GM19099 (cell line): ENCODE measurements around the gene API5.

Experiments used
- POLR2A ChIP-seq: IDR thresholded peaks from 3 replicates; pipeline ENCODE4 v1.6.1; 2011; ENCODE audit warnings: low read depth; ENCODE audit not compliant: insufficient read length; ENCODE audit errors: extremely low read depth

Gene API5

DNA sequence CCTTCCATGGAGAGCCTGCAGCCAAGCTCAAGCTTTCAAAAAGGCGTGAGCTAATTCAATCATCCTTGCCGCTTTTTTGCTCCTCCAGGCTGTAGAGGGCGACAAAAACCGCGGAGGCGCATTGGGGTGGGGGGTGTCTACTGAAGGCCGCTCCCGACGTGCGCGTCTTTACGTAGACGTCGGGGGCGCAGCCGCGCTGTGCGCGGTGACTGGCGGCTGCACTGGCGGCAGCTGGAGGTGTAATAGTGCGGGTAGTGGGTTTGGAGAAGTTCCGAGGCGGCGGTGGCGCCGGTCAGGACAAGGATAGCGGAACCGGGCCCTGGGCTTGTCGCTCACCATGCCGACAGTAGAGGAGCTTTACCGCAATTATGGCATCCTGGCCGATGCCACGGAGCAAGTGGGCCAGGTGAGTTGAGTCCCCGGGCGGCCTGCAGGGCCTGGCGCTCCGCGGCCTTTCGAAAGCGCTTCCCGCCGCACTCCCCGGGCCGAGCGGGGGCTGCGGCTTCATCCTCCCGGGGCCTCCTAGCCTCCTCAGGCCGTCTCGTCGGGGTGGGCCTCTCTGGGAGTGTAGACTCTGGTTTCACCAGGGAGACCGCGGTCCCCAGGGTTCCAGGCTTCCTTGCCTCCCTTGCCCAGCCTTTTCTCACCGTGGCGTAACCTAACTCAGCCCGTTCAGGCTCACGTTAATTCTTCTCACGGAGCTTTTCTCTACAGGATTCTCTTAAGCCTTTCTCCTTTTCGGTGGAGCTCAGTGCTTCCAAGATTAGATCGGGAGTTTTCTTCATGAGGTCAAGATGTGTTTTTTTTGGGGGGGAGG is at the start of gene API5:
Gene API5 (plus strand): TSS at position 206 of the 817 bp plus-strand sequence. CDS start 132 bp downstream, at position 338.
- peak; percentile 87 for TF ChIP-seq POLR2A

DNA sequence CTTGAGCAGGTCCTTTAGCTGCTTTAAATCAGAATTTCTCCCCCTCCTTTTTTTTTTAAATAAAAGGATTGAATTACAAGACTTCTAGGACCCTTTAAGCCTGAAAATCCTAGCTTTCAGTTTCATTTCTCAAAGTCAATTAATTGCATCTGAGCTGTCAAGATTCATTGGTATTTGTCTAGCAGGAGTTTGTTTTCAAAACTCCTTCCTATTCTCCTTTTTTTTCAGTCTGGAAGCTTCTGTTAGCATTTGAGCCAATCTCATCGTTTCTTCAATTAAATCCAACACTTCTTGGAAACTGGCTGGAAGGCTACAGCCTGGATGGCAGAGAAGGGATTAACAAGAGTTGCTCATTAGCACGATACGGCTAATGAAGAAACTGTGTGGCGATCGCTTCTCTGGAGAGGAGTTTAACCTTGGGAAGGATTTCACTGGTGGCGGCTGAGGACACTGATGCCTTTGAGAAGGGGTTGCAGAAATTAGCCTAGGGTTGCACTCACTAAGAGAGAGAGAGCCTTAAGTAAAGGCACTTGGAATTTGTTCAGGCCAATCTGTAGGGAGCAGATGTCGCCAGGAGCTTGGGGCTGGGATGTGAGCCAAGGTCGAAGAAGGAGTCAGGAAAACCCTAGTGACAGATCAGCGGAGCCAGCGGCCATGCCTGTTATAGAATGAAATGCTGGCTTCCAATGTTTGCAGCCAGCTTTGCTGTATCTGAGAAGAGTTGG is 43.8 kb upstream of the API5 start:
- TF ChIP-seq POLR2A = no peak

DNA sequence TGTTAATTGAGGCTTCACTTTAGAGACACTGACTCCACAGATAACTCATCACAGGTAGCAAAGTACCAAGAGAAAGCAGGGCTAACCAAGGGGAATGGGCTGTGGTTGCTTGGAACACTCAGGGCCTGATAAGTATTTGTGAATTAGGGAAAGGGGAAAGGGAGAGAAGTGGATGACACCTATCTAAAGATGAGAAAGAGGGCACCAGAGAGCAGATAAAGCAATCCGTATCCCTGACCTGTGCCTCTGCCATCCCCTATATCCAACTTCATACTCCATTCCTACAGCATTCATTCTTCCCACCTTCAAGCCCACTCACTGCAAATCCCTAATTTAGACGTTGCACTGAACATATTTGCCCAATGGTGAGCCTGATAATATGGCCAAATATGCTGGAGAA is 43.0 kb upstream of the API5 start:
- no peak for TF ChIP-seq POLR2A

DNA sequence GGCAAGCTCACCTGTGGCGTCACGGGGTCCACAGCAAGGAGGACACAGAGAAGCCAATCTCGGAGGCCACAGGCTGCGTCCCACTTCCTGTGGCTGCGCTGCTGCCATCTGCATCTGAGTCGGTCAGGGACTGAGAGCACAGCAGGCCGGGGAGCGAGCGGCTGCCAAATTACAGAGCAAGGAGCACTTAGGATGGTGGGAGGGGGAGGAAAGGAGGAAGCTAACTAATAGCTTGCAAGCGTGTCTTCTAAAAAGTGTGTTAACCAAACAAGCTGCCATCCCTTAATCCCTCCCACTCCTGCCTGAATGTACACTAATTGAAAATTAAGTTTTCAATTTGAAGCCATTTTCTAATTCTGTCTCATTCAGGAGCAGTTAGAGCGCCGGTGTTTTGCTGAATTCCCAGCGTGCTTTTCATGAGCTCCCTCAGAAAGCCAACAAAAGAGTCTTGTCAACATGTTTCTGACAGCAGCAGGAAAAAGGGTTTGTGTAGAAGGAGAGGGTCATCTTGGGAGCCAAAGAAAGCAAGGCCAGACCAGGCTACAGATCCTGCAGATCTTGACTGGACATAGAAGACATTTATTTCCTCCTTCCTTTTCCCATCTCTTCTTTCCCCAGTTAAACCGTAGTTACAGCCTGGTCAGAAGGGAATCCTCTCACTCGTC is 42.4 kb upstream of the API5 start:
- TF ChIP-seq POLR2A = no peak

DNA sequence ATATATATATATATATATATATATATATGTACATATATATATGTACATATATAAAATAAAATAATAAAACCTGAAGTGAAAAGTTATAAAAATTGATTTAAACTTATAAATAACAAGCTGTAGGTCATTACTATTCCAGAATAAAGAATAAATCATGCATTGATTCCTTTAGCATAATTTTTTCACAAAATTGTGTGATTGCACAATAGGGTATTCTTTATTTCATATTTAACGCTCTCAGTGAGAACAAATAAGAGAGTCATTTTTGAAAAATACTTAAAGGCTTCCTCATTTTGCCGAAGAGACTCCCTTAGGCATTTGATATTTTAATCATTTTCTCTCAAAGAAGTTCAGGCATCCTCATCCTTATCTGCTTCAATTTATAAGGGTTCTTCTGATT is 41.3 kb upstream of the API5 start:
- TF ChIP-seq POLR2A = no peak

DNA sequence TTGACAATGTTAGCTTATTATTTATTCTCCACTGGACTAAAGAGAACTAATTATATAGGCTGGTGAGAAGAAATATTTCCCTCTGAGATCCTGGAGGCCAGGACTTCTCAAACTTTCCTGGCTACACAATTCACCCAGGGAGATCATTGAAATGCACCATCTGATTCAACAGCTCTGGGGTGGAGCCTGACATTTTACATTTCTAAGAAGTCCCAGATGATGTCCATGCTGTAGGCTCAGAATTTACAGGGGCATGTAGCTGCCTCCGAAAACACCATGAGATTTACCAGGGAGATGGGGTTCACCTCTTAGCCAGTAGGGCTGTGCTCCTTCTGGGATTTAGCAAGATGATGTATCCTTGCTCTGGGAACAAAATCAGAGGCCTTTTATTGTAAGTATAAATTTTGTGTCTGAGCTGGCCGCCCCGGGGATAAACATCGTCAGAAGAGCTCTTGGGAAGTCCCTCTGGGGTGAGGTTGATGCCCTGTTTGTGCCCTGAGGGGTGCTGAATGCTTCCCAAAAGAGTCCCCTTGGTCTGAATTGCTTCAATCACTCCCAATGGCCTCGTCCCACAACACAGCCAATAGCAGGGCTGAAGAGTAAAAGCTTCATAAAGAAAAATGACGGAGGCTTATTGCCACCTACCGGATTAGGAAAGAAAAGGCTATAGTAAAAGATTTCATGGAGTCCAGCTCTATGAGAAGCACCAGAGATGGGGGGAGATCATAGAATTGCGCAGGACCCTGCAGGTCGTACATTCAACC is 33.4 kb upstream of the API5 start:
- TF ChIP-seq POLR2A = no peak

DNA sequence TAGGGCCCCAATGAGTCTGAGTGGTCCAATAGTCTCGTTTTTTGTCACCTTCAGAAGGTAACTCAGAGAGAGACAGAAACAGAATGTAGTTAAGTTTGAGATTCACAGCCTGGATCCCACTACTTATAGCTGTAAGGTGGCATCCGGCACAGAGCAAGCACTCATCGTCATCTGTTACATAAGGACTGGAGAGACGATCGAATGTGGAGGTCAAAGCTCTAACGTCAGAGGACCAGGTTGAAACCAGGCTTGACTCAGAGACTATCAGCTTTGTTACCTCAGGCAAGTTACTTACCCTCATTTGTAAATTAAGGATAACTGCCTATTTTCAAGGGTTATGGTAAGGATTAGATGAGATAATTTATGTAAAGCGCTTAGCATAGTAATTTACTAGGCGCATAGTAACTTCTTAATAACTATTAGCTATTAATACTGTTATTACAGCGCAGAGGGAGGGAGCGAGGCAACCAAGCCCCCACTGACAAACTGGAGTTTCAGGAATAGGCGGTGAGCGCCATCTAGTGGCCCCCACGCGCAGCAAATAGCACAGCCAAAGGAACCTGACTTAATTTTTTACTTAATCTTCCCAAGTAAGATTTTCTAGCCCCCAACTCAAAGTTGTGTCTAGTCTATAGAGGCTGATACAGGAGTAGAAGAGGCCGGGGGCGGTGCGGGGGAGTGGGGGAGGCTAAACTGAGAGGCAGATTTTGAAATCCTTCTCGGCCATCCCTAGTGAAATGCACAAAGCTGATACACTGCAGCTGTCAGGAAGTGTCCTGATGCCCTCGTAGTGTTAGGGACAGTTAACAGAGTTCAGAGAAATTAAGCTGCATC is 29.0 kb upstream of the API5 start:
- TF ChIP-seq POLR2A = no peak

DNA sequence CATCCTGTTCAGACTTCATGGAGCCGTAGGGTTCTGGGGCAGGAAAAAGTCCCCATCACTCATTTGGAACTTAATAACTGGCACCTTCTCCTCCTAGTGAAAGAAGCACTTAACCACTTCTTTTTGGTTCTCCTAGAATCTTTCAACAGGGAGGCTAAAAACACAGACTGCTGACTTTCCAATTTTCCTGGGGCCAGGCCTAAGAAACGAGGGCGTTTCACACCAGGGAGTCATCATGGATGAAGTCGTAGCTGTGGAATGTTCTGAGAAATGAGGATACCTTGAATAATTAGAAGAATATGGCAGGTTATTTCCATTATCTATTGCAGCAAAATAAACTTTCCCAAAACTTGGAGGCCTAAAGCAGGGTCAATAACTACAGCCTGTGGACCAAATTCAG is 26.0 kb upstream of the API5 start:
- TF ChIP-seq POLR2A = no peak

DNA sequence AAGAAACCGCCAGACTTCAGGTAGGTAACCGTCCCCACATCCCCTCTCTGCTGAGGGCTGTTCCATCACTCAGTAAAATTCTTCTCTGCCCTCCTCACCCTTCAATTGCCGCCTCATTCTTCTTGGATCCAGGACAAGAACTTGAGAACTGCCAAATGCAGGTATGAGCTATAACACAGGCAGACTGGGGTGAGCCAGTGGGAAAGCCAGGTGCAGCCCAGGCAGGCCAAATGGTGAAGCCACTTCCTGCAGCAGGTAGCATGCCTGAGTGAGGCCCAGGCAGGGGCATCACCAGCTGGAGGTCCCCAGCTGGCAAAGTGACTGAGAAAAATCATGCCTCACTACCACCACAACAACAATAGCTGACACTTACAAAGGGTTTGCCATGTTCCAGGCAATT is 22.4 kb upstream of the API5 start:
- no peak for TF ChIP-seq POLR2A

DNA sequence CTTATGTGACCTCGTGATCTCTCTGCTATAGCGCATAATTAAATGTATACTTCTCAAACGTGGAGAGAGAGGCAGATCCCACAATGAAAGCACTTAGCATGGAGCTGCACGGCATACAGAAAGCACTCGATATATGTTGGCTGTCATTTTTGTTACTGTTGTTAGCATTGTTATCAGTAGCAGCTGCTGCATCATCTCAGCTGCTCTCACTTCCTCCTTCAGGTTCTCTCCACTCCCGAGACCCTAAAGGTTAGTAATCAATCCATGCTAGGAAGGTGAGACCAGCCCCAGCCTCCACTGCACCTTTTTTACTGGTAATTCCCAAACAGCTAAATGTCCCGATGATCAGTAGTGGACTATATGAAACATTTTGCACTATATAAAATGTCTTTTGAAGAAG is 13.4 kb upstream of the API5 start:
- no peak for TF ChIP-seq POLR2A

DNA sequence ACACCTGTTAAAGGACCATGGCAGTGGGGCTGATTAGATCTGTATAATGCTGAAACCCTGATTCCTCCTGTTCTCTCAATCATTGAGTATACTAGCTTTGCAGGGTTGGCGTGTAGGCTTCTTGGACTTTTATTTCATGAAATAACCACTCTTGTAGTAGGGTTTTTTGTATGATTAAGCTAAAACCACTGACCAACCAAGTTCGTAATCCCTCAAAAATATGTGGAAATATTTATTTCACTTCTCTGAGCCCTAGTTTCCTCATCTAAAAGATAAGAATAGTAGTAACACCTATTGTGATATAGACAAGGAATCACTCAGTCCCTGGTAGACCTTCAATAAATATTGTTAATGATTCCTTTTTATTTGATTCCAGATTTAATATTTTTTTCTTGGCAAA is 4.2 kb downstream of the API5 start:
- no peak for TF ChIP-seq POLR2A

DNA sequence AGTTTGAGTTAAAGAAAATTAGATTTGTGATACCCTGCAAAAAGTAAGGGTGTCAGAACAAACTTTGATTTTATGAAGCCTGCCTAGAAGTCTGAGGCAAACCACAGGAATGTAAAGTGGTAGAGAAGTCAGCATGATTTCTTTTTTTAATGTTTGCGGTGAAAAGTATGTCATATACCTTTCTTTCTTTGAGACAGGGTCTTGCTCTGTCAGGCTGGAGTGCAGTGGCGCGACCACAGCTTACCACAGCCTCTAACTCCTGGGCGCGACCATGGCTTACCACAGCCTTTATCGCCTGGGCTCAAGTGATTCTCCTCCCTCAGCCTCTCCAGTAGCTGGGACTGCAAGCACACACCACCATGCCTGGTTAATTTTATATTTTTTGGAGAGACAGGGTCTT is 4.7 kb downstream of the API5 start:
- no peak for TF ChIP-seq POLR2A

DNA sequence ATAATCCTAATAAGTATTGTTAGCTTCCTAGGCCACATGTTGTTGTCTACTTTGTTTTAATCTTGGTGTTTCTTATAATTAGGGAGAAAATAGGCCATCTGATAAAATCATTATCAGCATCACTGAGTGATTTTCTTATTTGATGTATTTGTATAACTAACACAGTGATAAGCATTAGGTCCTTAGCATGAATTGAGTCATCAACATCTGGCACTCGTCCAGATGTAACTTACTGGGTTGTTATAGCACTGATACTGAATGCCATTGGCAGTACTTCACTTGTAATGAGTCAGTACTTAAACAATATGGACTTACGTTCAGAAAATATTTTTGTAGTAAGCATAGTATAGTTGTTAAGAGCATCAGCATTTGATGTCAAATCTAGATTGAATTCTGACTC is 16.2 kb downstream of the API5 start:
- no peak for TF ChIP-seq POLR2A

DNA sequence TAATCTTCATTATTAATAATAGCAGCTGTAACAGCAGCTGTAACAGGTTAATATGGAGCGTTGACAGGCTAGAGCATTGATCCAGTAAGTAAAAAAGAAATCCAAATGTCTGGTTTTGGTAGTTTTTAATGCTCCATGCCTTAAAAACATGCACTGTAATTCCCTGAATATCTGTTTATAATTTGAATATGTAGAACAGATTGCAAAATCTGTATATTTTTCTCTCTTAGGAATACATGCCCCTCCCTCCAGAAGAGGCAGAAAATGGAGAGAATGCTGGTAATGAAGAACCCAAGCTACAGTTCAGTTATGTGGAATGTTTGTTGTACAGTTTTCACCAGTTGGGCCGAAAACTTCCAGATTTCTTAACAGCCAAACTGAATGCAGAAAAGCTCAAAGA is 16.7 kb downstream of the API5 start:
- TF ChIP-seq POLR2A = no peak
